Inflammatory macrophage treated with lipopolysaccharide for 1 hour (primary cell): ENCODE measurements around the gene TXNL1.

Experiments
- DNase-seq, 2 donors: peaks; one replicate each; pipeline ENCODE4 v3.0.0-alpha.2; 2020 to 2022

TXNL1 gene

DNA sequence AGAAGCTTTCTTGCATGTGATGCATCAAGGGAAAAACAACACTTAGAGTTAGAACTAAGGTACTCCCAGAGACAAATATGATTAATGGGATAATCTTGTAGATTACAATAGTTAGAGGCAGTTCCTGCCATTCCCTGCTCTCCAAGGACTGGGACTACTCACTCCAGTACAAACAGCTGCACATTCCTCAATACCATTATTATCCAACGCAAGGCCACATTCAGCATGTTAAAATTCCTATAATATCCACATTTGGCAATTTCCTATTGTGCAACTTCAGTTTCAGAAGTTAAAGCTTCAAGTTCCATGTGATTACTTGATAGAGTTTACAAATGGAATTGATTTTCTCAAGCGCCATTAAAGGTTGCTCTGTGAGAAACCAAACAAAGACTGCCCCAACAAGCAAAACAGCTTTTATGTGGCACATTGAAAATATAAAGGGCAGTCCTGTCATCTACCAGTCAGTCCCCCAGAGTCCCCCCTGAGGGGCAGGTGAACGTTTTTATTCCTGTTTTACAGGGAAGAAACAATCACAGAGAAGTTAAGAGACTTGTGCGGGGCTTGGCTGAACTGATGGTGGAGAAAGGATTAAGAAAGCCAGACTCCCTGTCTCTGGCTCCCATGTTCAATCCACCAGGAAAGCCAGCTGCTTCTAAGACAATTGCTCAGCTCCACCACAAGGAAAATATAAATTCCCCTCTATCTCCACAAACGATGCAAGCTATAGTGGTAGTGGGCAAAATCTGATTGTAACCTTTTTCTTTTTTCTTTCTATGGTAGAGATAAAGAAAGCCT, 72.6 kb downstream of the TXNL1 start:
- DNase-seq, result peak; percentile 55 to 63

DNA sequence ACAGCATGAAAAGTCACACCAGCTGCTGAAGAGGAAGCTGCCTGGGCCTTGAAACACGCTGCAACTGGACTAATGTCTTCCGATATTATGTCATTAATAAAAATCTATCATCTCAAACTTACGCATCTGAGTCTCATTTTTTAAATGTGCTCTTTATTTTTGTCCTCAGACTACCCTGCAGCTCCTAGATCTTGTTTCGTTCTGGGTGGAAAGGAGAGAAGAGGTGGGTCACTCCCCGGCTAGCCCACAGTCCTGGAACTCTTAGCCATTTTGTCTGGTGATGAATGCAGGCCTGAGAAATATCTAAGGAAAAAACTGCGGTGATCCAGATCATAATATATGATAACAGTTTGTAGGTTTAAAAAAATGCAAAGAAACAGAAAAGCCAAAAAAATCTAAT, 73.3 kb downstream of the TXNL1 start:
- DNase-seq, result no peak

DNA sequence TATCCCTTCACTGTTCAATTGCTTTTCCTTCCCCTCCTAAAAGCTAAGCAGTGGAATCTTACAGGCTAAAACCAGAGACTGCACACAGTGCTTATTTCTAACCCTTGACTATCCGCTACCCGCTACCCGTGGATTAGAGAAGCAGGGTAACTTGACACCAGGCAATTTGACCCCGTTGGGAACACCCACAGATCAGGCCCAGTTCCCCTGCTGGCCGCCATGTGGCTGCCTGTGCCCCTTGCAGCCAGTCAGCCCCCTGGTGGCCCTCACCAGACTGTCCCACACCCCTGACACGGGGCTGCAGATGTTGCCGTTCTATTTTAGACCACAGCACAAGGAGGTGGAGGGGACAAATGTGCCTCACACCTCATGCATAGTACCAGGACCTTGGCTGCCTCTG, 74.8 kb downstream of the TXNL1 start:
- no peak for DNase-seq

DNA sequence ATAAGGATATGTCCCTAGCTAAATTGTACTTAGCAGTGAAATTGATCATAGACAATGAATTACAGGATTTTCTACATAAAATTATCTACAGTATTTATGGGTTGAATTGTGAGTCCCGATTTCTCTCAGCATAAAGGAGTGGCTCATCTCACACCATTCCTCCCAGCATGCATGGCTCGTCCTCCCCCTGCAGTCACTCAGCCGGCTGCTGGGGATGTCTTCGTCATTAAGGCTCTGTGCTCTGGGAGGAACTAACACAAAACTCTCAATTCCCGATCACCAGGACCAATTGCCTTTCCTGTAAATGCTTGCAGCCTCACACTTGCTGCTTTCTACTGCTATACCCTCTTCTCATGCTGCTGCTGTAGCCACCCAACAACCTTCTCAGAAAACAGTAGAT, 75.9 kb downstream of the TXNL1 start:
- DNase-seq, result no peak

DNA sequence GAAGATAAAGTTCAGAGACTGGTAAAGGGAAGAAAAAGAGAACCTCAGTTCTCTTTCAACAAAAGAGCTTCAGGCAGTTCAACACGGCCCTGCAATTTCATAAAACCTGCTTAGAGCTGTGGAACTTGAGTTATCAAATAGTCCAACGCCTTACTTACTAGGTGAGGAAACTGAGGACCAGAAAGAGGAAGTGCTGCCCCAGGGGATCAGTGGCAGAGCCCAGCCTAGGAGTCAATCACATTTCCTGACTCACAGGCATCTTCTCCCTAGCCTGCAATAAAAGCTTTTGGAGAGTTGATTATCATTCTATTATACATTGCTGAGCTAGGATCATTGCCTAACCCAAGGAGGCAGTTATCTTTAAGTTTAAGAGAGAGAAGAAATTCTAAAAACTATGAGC, 77.4 kb downstream of the TXNL1 start:
- no peak for DNase-seq

DNA sequence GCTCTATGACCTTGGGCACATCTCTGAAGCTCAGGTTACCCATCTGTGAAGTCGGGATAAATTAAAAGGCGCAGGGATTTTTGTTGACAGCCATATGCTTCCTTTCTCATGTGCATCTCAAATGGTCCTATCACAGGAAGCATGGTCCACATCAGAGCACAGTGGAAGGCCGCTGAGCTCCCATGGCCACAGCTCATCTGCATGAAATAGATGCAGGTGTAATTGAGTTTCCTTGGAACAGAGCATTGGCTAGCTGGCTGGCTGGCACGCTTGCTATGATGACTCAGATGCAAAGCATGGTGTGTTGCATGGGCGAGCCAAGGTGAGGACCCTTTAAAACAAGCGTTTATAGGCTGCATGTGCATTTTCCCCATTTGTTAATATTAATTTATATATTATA, 79.3 kb downstream of the TXNL1 start:
- no peak for DNase-seq

DNA sequence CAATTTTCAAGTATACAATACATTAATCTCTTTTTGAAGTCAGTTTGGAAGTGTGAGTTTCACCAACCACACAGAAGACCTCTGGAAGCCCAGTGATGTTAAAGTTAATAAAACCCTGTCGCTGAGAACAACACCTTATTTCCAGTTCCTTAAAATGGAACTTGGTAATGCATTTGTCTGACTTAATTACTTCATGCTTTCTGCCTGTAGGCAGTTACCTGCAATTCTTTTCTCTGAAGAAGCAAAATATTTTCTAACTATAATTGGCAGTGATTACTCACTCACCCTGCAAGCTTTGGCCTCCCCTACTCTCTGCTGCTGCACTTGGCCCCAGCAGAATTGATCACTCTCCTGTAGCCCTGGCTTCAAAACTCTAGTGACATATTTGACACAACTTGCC, 81.5 kb downstream of the TXNL1 start:
- no peak for DNase-seq

DNA sequence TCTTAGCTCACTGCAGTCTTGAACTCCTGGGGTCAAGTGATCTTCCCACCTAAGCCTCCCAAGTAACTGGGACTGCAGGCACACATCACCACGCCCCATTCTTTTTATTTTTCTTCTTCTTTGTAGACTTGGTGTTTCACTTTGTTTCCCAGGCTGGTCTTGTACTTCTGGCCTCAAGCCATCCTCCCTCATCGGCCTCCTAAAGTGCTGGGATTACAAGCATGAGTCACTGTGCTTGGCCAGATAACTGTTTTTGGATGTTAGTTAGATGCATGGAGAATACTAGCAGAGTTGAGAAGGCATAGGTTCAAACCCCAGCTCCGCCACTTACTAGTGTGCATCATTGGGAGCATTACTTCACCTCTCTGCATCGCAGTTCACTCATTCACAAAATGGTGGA, 88.3 kb downstream of the TXNL1 start:
- no peak for DNase-seq
